IPS DF 4.7 (cell line): Measurements from ENCODE around the gene MKLN1.
"Not testable (repeated sequence)": the region's sequence is repeated elsewhere in the genome, so short reads cannot be mapped to it uniquely, and the experiment has no call there.

ENCODE experiments used
- DNase-seq: peaks from one replicate; pipeline ENCODE4 v3.0.0-alpha.2; 2013; ENCODE audit warnings: low spot score; ENCODE audit errors: extremely low read depth

The MKLN1 gene

DNA sequence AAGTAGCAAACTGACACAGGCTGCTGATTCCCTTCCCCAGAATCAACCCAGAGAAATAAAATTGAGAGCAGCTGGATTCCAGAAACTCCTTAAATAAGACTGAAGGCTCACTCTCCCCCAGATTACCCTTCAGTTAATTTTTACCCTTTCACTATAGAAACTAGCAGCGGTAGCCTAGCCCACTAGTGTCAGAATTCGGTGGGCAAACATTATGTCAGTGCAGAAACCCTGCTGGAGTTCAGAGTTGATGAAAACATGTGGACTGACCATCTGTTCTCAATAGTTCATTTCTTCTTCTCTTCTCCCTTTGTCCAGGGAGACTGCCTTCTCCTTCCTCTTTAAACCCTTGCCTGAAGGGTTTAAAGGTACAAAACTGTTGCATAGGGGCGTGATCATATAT lies 128.7 kb downstream of the MKLN1 start:
- no peak for DNase-seq

DNA sequence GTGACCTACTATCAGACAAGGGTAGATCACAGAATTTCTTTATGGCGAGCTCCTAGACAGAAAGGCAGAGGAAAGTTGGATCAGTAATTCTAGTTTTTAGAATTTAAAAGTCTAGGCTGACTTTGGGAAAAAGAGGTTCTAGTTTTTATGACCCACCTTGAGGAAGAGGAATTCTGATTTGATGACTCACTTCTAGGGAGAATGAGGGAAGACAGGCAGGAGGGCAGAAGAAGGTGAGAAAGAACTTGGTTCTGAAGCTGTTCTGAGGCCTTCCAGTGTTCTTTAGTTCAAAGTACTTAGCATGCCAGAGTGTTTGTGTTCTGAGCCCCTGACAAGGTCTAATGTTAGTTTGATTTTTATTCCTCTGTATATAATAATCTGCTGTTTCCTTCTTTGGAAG lies 131.6 kb downstream of the MKLN1 start:
- DNase-seq = no peak

DNA sequence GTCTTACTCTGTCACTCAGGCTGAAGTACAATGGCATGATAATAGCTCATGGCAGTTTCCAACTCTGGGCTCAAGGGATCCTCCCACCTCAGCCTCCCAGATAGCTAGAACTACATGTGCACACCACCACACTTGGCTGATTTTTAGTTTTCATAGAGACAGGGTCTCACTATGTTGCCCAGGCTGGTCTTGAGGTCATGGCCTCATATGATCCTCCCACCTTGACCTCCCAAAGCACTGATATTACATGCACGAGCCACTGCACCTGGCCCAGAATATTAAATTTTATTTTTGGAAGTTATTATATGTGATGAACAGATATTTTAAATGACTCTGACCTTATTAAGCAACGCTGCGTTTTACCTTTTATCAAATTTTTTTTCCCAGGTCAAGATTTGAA lies 134.4 kb downstream of the MKLN1 start:
- DNase-seq = no peak

DNA sequence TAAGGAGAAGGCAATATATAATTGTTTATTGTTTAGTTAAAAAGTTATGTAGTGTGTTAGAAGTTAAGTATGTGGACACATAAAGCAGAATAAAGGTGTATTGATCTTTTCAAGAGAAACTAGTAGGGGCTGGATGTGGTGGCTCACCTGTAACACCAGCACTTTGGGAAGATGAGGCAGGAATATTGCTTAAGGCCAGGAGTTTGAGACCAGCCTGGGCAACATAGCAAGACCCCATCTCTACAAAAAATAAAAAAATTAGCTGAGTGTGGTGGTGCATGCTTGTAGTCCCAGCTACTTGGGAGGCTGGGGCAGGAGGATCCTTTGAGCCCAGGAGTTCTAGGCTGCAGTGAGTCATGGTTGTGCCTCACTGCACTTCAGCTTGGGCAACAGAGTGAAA lies 135.0 kb downstream of the MKLN1 start:
- not testable (repeated sequence) for DNase-seq

GRCh38 chr7:131466735-131467365 lies 139.2 kb downstream of the MKLN1 start:
- no peak for DNase-seq

DNA sequence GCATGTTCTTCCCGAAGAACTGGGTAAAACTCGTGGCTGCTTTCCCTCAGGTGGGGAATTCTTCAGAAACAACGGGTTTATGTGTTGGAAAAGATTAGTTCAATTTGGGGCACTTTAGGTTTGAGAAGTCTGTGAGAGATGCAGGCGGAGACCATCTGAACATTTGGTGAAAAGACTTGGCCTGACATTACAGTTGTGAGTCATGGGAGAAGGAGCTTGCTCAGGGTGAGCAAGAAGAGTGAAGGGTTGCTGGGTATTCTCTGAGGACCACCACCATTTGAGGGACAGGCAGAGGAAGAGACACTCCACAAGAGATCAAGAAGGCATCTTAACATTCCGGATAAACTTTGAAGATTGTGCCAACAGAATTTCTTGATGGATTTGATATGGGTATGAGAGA lies 140.1 kb downstream of the MKLN1 start:
- no peak for DNase-seq

DNA sequence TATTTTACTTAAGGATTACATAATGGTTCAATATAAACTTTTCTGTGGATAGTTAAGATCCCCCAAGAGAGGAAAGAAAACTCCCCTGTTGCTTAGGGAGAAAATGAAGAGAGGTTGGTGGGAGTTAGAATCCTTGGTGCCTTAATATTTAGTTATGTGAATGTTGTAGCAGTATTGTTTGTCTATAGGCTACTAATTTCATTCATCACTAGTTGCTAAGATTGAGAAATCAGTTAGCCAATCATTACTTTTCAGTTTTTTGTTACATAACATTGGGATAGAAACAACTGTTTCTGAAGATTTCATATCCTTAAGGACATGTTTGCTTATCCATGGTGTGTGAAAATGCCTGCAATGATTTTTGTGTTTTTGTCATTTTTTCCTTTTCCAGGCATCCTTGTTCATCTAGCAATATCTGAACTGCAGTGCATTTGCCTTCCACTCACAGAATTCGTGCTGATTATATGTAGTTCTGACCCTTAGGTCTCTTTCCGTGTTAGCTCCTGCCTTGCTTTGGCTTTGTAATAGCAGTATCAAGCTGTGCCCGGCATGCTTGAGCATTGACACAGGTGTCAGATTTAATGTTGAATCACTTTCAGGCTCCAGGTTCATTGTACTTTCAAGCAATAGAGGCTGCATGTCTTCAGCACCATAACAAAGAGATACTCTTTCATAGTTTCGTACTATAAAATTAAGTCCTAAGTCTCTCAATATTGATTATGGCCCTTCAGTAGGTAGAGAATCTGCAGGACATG lies 143.8 kb downstream of the MKLN1 start:
- DNase-seq = no peak

GRCh38 chr7:131476740-131477139 lies 149.1 kb downstream of the MKLN1 start:
- no peak for DNase-seq

DNA sequence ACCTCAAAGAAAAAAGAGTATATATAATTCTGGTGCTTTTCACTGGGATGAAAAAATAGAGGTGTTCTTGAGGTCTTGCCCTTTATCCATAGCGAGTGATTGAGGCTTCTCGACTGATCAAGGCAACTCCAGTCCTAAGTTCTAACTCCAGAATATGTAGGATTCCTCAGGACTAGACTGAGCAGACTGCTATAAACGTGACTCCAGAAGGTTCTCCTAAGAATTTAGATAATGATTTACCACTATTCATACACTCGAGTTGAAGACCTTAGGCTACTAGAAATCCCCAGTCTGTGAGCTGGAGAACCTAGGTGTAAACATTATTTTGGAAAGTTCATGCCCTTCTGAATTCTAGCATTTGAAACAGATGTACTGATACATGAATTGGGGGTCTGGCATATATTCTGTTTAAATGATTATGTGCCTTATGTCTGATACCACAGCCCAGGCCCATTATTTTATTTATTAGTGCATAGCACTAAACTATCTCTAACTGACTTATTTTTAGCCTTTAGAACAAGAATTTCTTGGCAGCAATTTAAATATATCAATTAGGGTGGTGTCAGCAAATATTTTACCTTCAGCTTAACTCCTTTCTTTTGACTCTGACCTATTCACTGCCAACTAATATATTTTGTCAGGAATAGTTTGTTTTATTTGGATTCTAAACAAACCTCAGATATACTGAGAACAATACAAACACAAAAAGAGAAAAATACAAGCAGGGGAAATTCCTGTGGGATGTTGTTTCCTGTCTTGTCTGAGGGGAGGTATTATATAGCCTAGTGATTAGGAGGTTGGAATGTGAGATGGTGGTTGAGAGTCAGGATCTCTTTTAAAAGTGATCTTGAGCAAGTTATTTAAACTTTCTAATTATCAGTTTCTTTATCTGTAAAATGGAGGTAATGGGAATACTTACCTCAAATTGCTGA lies 153.0 kb downstream of the MKLN1 start:
- no peak for DNase-seq

- no peak for DNase-seq
These were observed 155.1 kb downstream of the MKLN1 start for GRCh38 chr7:131482800-131483199.

GRCh38 chr7:131483586-131483985 lies 155.9 kb downstream of the MKLN1 start:
- DNase-seq = no peak

DNA sequence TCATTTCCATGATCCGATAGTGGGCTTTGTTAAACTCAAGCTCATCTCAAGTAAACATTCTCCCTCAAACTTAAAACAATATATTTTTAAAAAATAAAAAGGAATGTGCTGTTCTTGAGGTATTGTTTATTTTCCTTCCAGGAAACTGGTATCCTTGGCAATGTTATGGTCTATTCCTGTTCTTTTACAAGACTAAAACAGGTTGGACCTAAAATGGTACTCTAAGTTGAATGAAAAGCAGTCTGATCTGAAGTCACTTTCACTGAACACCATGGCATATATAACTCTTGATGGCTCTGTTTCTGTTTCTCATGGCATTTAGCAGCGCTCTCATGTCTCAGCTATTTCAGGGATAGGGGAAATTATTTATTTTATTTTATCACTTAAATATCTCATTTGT lies 158.7 kb downstream of the MKLN1 start:
- no peak for DNase-seq

DNA sequence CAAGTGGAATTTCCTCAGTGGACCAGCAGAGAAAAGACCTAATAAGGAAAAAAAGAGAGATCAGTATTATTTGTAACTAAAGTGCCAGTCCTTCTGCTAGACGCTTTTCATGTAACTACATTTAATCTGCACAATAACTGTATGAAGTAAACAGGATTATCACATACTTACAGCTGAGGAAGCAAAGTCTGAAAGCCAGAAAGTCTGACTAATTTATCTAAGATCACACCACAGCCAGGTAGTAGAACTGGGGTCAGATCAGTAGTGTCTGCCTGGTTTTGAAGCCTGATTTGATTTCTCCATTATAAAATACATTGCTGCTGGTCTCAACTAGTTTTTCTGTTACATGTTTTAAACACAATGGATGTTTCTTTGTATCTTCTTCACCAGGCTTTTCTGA lies 159.5 kb downstream of the MKLN1 start:
- no peak for DNase-seq

- DNase-seq = no peak
These were observed 160.7 kb downstream of the MKLN1 start for GRCh38 chr7:131488361-131488760.

GRCh38 chr7:131489196-131489595 lies 161.5 kb downstream of the MKLN1 start:
- no peak for DNase-seq

DNA sequence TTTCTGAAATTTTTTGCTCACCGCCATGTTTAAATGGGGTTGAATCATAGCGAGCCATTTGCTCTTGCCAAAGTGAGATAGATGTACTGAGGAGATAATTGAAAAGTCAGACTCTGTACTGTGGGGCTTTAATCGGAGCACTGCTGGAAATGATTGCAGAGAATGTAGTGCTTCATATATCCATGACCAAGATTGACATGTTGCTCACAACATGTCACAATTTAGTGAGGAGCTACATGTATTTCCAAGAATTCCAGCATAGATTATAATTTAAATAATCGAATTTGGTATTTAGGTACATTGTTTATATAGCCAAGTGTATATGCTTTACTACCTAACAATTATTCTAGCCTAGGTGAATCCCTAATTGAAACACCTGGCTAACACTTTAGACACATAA lies 162.2 kb downstream of the MKLN1 start:
- DNase-seq = no peak

DNA sequence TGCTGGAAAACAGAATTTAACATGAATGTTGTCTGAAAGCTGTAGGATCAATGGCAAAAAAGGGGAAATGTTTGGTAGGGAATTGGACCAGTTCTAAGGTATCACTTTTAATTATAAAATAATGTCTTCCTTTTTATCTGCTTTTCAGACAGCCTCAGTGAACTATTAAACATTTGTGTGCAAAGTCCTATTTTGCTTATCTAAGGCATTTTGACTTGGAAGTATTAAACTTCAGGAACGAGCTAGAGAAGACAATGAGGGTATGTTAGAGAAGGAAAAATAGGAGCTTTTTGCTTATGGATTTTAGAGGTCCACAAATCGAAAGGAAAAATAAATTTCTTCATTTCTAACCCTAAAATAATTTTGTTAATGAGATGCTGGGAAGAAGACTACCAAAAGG lies 165.4 kb downstream of the MKLN1 start:
- no peak for DNase-seq

DNA sequence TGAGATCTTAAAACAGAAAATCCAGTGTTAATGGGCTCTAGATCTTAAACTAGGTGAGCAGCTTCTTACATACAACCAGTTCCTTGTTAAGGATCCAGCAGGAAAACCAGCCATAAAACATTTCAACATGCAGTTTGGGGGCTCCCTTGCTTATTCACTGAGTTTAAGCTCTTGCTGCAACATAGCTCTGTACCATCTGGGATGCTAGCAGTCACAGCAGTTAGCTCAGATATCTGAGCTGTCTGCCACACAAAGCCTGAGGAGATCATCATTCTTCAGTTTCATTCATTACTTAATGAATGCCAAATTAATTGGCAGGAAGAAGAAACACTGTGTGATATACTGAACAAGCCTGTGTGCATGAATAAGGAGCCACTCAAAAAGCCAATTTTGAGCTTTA lies 165.9 kb downstream of the MKLN1 start:
- no peak for DNase-seq

GRCh38 chr7:131494182-131494581 lies 166.5 kb downstream of the MKLN1 start:
- no peak for DNase-seq

DNA sequence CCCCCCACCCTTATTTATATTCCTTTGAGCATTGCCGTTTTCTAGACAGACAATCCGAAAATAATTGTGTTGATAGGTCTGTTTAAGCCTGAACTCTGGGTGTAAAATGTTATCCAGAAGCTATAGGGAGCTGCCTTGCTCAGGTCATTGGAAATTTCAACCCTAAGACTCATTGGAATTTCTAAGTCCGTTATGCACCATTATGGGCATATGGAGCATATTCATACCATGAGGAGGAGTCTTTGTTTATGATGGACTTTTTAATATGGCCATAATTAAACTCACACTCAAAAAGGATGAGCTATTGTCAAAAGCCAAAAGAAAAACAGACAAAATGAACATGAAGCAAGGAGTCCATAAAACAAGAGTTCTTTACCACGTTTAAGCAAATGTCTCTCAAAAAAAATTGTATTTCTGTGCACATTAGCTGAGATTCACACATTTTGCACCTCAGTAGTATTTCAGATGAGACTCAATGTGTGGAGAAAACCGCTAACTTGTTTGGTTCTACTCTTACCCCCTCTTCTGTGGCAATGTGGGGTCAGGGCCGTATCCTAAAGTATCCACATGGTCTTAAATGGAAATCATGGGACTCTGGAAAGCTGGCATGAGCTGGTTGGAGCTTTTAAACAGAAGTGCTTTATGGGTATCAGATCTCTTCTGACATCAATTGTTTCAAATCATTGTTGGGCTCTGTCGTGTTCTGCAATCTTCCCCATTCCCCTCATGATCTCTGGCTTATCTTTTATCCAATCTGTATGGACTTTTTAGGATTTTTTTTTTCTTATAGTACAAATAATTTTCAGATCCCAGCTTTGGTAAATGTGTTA lies 168.2 kb downstream of the MKLN1 start:
- DNase-seq = no peak

- DNase-seq = no peak
These were observed 169.8 kb downstream of the MKLN1 start for GRCh38 chr7:131497454-131497853.
